Measurements from ENCODE around the gene ATP13A5. TPM values are rescaled to one million over a fixed set of nuclear protein-coding genes. Genes with fewer than 3 reads are reported as not detected.

The ATP13A5 gene
- total and polyA plus RNA-seq, 2 of the 8 experiments (the other 6 are each of a cell fraction or from before 2014, with no cell fraction given): not detected

GRCh38 chr3:193292386-193292785, 86.2 kb downstream of the ATP13A5 start:
- Histone ChIP-seq H3K56ac (replicated peaks; ENCODE audit: insufficient read length, low read depth, low read length) (no peak overlapping the region), H2AFZ (ENCODE audit: low read length) (no peak overlapping the region), H3K23ac (ENCODE audit: insufficient read length) (no peak overlapping the region), H3K36me3 (ENCODE audit: control insufficient read depth in 2 of 4, insufficient read depth in 4 of 4, low read length in 3 of 4) (no peaks in the 10 kb centered on the region; a peak in 1 of 8 replicates), H2BK12ac (ENCODE audit: low read depth, low read length) (no peak overlapping the region), H3K79me2 (ENCODE audit: control insufficient read depth in 1 of 2, insufficient read depth in 2 of 2, low read length in 2 of 2) (no peaks in the 10 kb centered on the region), H3K4ac (replicated peaks; ENCODE audit: insufficient read length, low read depth, low read length) (no peak overlapping the region), H3K23me2 (ENCODE audit: low read depth, low read length) (no peaks in the 10 kb centered on the region), H4K8ac (ENCODE audit: extremely low read depth, insufficient read depth, low read length) (no peak overlapping the region), H3K27me3 (replicated peaks in 1 of 4; ENCODE audit: control insufficient read depth in 3 of 4, extremely low read depth in 1 of 4, insufficient read depth in 3 of 4, low read length in 3 of 4) (no peaks in the 10 kb centered on the region), H3K4me2 (ENCODE audit: insufficient read depth in 1 of 2, low read depth in 2 of 2, low read length in 2 of 2) (no peak overlapping the region), H2BK15ac (ENCODE audit: low read length) (no peak overlapping the region), H4K20me1 (replicated peaks in 1 of 2; ENCODE audit: control insufficient read depth in 1 of 2, insufficient read depth in 2 of 2, low read length in 2 of 2) (no peaks in the 10 kb centered on the region), H3K79me1 (ENCODE audit: low read depth, low read length) (no peaks in the 10 kb centered on the region), H3K27ac (ENCODE audit: low read depth, low read length) (no peak overlapping the region), H3K4me1 (replicated peaks in 1 of 4; ENCODE audit: control insufficient read depth in 3 of 4, insufficient read depth in 4 of 4, low read length in 3 of 4) (no peaks in the 10 kb centered on the region), H3K4me3 (ENCODE audit: extremely low read depth in 1 of 4, insufficient read depth in 2 of 4, low read depth in 3 of 4, low read length in 4 of 4) (no peak overlapping the region), H3K18ac (ENCODE audit: extremely low read depth, low read length) (no peak overlapping the region), H3K9ac (replicated peaks in 1 of 4; ENCODE audit: extremely low read depth in 1 of 4, low read depth in 3 of 4, low read length in 3 of 4) (no peak overlapping the region), H2AK5ac (ENCODE audit: low read depth, low read length) (no peak overlapping the region), H2BK120ac (replicated peaks; ENCODE audit: low read depth, low read length) (no peak overlapping the region), H2BK20ac (ENCODE audit: low read length) (no peak overlapping the region), H4K91ac (replicated peaks; ENCODE audit: insufficient read length, low read length) (no peak overlapping the region), H3K9me3 (ENCODE audit: insufficient read depth in 2 of 2, low read depth in 1 of 2, low read length in 1 of 2) (peaks cover 9 to 20% of the 10 kb centered on the region in 2 experiments), H4K5ac (ENCODE audit: insufficient read length, low read depth, low read length) (no peak overlapping the region), H2BK5ac (ENCODE audit: low read depth, low read length) (no peak overlapping the region), H3K14ac (ENCODE audit: insufficient read length) (no peak overlapping the region)
- no peak for DNase-seq (ENCODE audit: low read depth in 1 of 2, low spot score in 2 of 2)
- ChIA-PET POLR2A (ENCODE audit: partially characterized antibody) (no interaction called here), CTCF (ENCODE audit: partially characterized antibody) (interaction anchor here (0.7 kb wide), 1 partner anchor 969 kb away, joined by 3 read pairs; no protein-coding TSS in a partner anchor)
- 90% methylated on average over 3 of the region's 3 CpGs; no CpG with 5 or more reads in 1 of the 2 experiments for WGBS, 2 experiments (ENCODE audit: extremely low coverage in 1 of 2, insufficient coverage in 1 of 2, insufficient read length in 1 of 2, insufficient replicate concordance in 2 of 2, low coverage in 1 of 2, low lambda C conversion rate in 2 of 2, missing lambda C conversion rate in 1 of 2)
- FAIRE-seq: no peak
- TF ChIP-seq CHD1 (IDR thresholded peaks at IDR 0.05; ENCODE audit: low read depth, low read length): no peak
- no peak for TF ChIP-seq TAF7 (optimal IDR thresholded peaks at IDR 0.05; ENCODE audit: borderline replicate concordance, low read depth, low read length)
- TF ChIP-seq TCF12 (IDR thresholded peaks at IDR 0.05; ENCODE audit: low read depth, low read length): no peak
